Measurements from ENCODE around the gene ECHS1. TPM values are rescaled to one million over a fixed set of nuclear protein-coding genes. Genes with fewer than 3 reads are reported as not detected.
A peak's percentile ranks its signal among the peaks of the same experiment; 100 is the strongest.

Gene ECHS1
- total and polyA plus RNA-seq, 9 of the 15 experiments (the other 6 are each of a cell fraction or from before 2014, with no cell fraction given) = 16.6 to 100 (median 68.1) TPM

- TF ChIP-seq MYC (IDR thresholded peaks at IDR 0.05; ENCODE audit: low read depth, low read length) (peak; percentile 45; the same call in 1 of the 2 replicates), MYC (CRISPR knock-in tag; IDR thresholded peaks at IDR 0.05; ENCODE audit: borderline replicate concordance, low read depth) (no peak), ZNF398 (CRISPR knock-in tag; IDR thresholded peaks at IDR 0.05) (no peak), U2AF2 (optimal IDR thresholded peaks at IDR 0.05; ENCODE audit: low read depth, low read length) (no peak), WHSC1 (IDR thresholded peaks at IDR 0.05; ENCODE audit: low read length) (no peak), RFX7 (CRISPR knock-in tag; IDR thresholded peaks at IDR 0.05) (no peak), GTF2E2 (tag; IDR thresholded peaks at IDR 0.05) (no peak), PML (IDR thresholded peaks at IDR 0.05; ENCODE audit: low read length) (no peak), FUS (optimal IDR thresholded peaks at IDR 0.05; ENCODE audit: low read depth, low read length) (no peak), SUPT5H (IDR thresholded peaks at IDR 0.05) (peak; percentile 68), NUFIP1 (IDR thresholded peaks at IDR 0.05; ENCODE audit: partially characterized antibody) (no peak), POLR2H (tag; IDR thresholded peaks at IDR 0.05; ENCODE audit: low read depth) (no peak), KDM1A (IDR thresholded peaks at IDR 0.05) (no peak), NCOA2 (IDR thresholded peaks at IDR 0.05; ENCODE audit: partially characterized antibody in 2 of 2) (no peak), TOE1 (IDR thresholded peaks at IDR 0.05; ENCODE audit: borderline replicate concordance) (no peak), TOE1 (CRISPR knock-in tag; IDR thresholded peaks at IDR 0.05; ENCODE audit: borderline replicate concordance, low read depth) (no peak), SP2 (IDR thresholded peaks at IDR 0.05; ENCODE audit: extremely low read depth, low read depth, low read length, poor library complexity, severe bottlenecking) (no peak), ZBTB5 (IDR thresholded peaks at IDR 0.05) (no peak), NELFE (IDR thresholded peaks at IDR 0.05; ENCODE audit: insufficient read depth, insufficient read length) (no peak), SIRT6 (IDR thresholded peaks at IDR 0.05; ENCODE audit: low read depth, low read length) (no peak), POLR2AphosphoS5 (IDR thresholded peaks at IDR 0.05; ENCODE audit: control insufficient read depth, insufficient read depth, low read depth, low read length) (0 out of 2 replicates have a peak, but pooled peaks have one; percentile 33), SMC3 (conservative IDR thresholded peaks at IDR 0.05; ENCODE audit: insufficient read depth, low read depth, low read length) (no peak), ZBTB9 (CRISPR knock-in tag; IDR thresholded peaks at IDR 0.05) (no peak), ZNF253 (CRISPR knock-in tag; conservative IDR thresholded peaks at IDR 0.05) (no peak)
These were observed 15.6 kb downstream of the ECHS1 start, which contains the start of gene FUOM (continued) for GRCh38 chr10:133357285-133358161.
